Breast epithelium (tissue), 4 donors: Measurements from ENCODE around the gene PARD3B. TPM values are rescaled to one million over a fixed set of nuclear protein-coding genes. Genes with fewer than 3 reads are reported as not detected.

Experiments used
- DNase-seq, 2 donors: peaks; one replicate each; pipeline ENCODE4 v3.0.0-alpha.2; 2019; ENCODE audit warnings: low spot score in 2 of 2
- H3K27ac ChIP-seq, 2 donors: fragments of 200-600 bp; sonication (generic) in 1 of 2; one replicate each; pipeline ENCODE4 v1.5.1; 2016 to 2019; ENCODE audit warnings: mild to moderate bottlenecking in 1 of 2
- H3K27me3 ChIP-seq, 2 donors: fragments of 200-600 bp; sonication (generic) in 1 of 2; one replicate each; pipeline versions ENCODE4 v1.5.1 to v1.6.0; 2017 to 2019; ENCODE audit warnings: control low read depth in 1 of 2, mild to moderate bottlenecking in 1 of 2
- H3K36me3 ChIP-seq: fragments of 200-600 bp; one replicate; pipeline ENCODE4 v1.5.1; 2019
- H3K4me1 ChIP-seq, 2 donors: fragments of 200-600 bp; sonication (generic); one replicate each; pipeline ENCODE4 v1.5.1; 2016 to 2019; ENCODE audit warnings: control low read depth in 1 of 2
- H3K4me3 ChIP-seq, 3 donors: fragments of 200-600 bp; sonication (generic); 1 replicate in 2 of 3; 2 replicates in 1 of 3; pipeline ENCODE4 v1.5.1; 2016 to 2019; ENCODE audit warnings: mild to moderate bottlenecking in 3 of 3, moderate library complexity in 2 of 3
- H3K9me3 ChIP-seq, 2 donors: fragments of 200-600 bp; sonication (generic) in 1 of 2; one replicate each; pipeline ENCODE4 v1.5.1; 2016 to 2019; ENCODE audit warnings: control low read depth in 1 of 2
- POLR2A ChIP-seq: fragments of 450-650 bp; IDR thresholded peaks from one replicate; pipeline ENCODE4 v1.6.1; 2016; ENCODE audit warnings: antibody characterized with exemption, mild to moderate bottlenecking, moderate library complexity
- POLR2AphosphoS5 ChIP-seq, 3 donors: sonication (generic); formaldehyde crosslinking; IDR thresholded peaks; one replicate each; pipeline ENCODE4 v1.6.1; 2017; ENCODE audit warnings: antibody characterized with exemption in 3 of 3
- intact Hi-C: fragments of 100-400 bp; cut with DNase I; formaldehyde crosslinking; loops from one replicate; pipeline ENCODE4 v1.15.1; 2023; ENCODE audit warnings: low total_unique reads
- total RNA-seq, 3 donors: library from RNA; depleted of rRNA; stranded (reverse); fragments of >200 nt; gene quantifications; one replicate each; pipeline ENCODE4 v1.1.0, GENCODE V29; 2016
- TF ChIP-seq, protein P1 (sequence below), 3 donors: fragments of 450-650 bp; IDR thresholded peaks; one replicate each; pipeline ENCODE4 v1.5.1; 2016 to 2017; ENCODE audit warnings: antibody characterized with exemption in 3 of 3, mild to moderate bottlenecking in 3 of 3, moderate library complexity in 3 of 3

Gene PARD3B
- total RNA-seq, 3 donors from 2014 or later = 24.6 to 66.2 (median 25.9) TPM

DNA sequence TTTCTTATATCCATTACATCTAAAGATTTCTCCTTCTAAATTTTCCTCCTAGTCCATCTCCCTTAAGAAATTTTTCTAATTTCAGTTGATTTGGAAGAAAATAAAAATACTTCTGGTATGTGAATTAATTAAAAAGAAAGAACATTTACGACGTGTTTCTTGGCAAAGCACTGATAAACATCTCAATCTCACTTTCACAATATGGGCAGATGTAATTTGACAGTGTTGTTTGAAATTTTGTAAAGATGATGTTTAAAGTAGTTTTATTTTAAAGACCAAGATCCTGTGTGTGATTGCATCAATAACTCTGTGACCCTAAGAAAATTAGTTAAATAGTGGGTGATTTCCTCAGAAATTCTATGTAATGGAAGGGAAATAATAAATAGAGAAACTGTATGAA, 510.0 kb downstream of the PARD3B start:
- intact Hi-C loops = no loop called here
- no peak for DNase-seq
- Histone ChIP-seq H3K4me3 (no peak overlapping the region), H3K36me3 (no peaks in the 10 kb centered on the region), H3K27ac (no peak overlapping the region), H3K9me3 (no peaks in the 10 kb centered on the region), H3K27me3 (no peaks in the 10 kb centered on the region), H3K4me1 (no peaks in the 10 kb centered on the region)
- TF ChIP-seq, protein P1, sequence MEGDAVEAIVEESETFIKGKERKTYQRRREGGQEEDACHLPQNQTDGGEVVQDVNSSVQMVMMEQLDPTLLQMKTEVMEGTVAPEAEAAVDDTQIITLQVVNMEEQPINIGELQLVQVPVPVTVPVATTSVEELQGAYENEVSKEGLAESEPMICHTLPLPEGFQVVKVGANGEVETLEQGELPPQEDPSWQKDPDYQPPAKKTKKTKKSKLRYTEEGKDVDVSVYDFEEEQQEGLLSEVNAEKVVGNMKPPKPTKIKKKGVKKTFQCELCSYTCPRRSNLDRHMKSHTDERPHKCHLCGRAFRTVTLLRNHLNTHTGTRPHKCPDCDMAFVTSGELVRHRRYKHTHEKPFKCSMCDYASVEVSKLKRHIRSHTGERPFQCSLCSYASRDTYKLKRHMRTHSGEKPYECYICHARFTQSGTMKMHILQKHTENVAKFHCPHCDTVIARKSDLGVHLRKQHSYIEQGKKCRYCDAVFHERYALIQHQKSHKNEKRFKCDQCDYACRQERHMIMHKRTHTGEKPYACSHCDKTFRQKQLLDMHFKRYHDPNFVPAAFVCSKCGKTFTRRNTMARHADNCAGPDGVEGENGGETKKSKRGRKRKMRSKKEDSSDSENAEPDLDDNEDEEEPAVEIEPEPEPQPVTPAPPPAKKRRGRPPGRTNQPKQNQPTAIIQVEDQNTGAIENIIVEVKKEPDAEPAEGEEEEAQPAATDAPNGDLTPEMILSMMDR (IDR thresholded peaks at IDR 0.05) = no peak
- TF ChIP-seq POLR2AphosphoS5 (IDR thresholded peaks at IDR 0.05) = no peak
- TF ChIP-seq POLR2A = no peak

DNA sequence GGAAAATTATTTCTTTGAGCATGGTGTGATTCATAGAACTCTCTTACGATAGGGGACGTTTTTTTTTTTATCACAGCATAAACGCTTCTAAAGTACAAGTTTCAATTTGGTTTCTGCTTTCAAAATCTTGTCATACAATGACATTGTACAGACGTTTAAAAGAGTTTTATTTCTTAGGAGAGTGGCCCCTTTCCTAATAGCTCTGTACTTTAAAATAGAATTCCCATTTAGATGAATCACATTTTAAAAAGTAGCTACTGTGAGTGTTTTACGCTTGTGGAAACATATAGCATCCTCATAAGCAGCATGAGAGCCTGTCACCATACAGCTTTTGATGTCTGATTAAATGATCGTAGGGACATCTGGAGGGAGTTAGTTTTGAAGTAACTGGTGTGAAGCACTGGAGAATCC, 510.9 kb downstream of the PARD3B start:
- no peak for TF ChIP-seq POLR2AphosphoS5 (IDR thresholded peaks at IDR 0.05)
- TF ChIP-seq, protein P1 (IDR thresholded peaks at IDR 0.05) = no peak
- TF ChIP-seq POLR2A = no peak
- no peaks in the 10 kb centered on the region for H3K27me3 ChIP-seq
- H3K36me3 ChIP-seq = no peaks in the 10 kb centered on the region
- H3K9me3 ChIP-seq = no peaks in the 10 kb centered on the region
- no peaks in the 10 kb centered on the region for H3K4me1 ChIP-seq
- no peak overlapping the region for H3K27ac ChIP-seq
- H3K4me3 ChIP-seq = peak overlapping the region in 2 of 3 donors; percentile 2 to 3
- intact Hi-C loops = no loop called here
- no peak for DNase-seq

DNA sequence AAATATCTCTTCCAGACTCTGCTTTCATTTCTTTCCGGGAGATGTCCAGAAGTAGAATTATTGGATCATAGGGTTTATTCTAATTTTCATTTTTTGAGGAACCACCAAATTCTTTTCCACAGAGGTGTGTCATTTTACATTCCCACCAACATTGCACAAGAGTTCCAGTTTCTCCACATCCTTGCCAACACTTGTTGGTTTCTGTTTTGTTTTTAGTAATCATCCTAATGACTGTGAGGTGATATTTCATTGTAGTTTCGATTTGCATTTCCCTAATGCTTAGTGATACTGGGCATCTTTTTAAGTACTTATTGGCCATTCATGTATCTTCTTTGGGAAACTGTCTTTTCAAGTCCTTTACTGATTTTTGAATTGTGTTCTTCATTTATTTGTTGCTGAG, 513.1 kb downstream of the PARD3B start:
- TF ChIP-seq POLR2AphosphoS5 (IDR thresholded peaks at IDR 0.05) = no peak
- TF ChIP-seq, protein P1 (IDR thresholded peaks at IDR 0.05) = no peak
- TF ChIP-seq POLR2A = no peak
- Histone ChIP-seq H3K9me3 (no peaks in the 10 kb centered on the region), H3K27ac (no peak overlapping the region), H3K4me1 (no peaks in the 10 kb centered on the region), H3K27me3 (no peaks in the 10 kb centered on the region), H3K4me3 (no peak overlapping the region), H3K36me3 (no peaks in the 10 kb centered on the region)
- DNase-seq = no peak
- intact Hi-C loops = no loop called here

DNA sequence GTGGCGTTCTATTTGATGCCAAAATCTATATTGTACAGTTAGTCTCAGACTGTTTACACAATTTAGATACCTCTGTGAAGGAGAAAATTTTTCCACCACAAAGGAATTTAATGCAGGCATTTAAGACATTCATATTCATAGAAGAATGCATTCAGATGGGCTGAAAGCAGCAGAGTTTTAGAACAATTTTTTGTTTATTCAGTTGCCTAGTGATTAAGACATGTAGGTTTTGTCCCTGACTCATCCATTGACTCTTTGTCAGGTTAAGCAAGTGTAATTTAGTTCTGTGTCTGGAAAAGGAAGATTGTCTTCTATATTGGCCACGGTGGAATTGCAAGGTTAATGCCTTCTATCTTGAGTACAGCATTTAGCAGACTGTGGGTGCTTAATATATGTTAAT, 515.0 kb downstream of the PARD3B start:
- H3K36me3 ChIP-seq = no peaks in the 10 kb centered on the region
- no peak overlapping the region for H3K4me3 ChIP-seq
- no peaks in the 10 kb centered on the region for H3K4me1 ChIP-seq
- no peak for DNase-seq
- no peaks in the 10 kb centered on the region for H3K27me3 ChIP-seq
- intact Hi-C loops = no loop called here
- no peak overlapping the region for H3K27ac ChIP-seq
- TF ChIP-seq, protein P1 (IDR thresholded peaks at IDR 0.05) = no peak
- TF ChIP-seq POLR2A (no peak), POLR2AphosphoS5 (IDR thresholded peaks at IDR 0.05) (no peak)
- H3K9me3 ChIP-seq = no peaks in the 10 kb centered on the region

DNA sequence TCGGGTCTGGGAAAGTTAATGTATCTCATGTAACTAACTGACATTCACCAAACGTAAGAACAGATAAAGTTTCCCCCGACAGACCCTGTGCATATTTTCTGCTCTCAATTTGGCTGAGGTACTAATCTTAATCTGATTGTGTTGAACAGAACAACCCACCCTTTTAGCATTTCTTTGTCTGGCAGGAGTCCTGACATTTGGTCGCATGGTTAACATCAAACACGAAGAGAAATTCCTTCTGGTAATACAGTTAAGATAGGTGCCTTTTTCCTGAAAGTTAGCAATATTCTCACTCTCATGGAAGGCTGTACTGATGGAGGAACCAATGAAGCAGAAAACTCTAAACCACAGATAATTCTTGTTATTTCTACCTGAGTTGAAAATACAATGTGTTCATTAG, 520.8 kb downstream of the PARD3B start:
- Histone ChIP-seq H3K4me3 (no peak overlapping the region), H3K27ac (no peak overlapping the region), H3K9me3 (no peaks in the 10 kb centered on the region), H3K27me3 (no peaks in the 10 kb centered on the region), H3K36me3 (no peaks in the 10 kb centered on the region), H3K4me1 (no peaks in the 10 kb centered on the region)
- intact Hi-C loops = no loop called here
- TF ChIP-seq POLR2AphosphoS5 (IDR thresholded peaks at IDR 0.05) (no peak), POLR2A (no peak)
- TF ChIP-seq, protein P1 (IDR thresholded peaks at IDR 0.05) = no peak
- no peak for DNase-seq
